ENCODE measurements around the gene HOXB8. TPM values are rescaled to one million over a fixed set of nuclear protein-coding genes. Genes with fewer than 3 reads are reported as not detected.

HOXB8 gene
- total RNA-seq, 1 experiment from 2014 or later, result 0.70 TPM

GRCh38 chr17:48584223-48584741, 30.8 kb downstream of the HOXB8 start:
- intact Hi-C loops (cut with micrococcal nuclease; ENCODE audit: unreplicated experiment), result no loop called here
- ChIA-PET CTCF (no interaction called here), POLR2A (ENCODE audit: unreplicated experiment) (interaction anchor here (0.5 kb wide), 1 partner anchor 75 kb away, joined by 9 read pairs; no protein-coding TSS in a partner anchor)
- no peaks in the 10 kb centered on the region for H4K20me1 ChIP-seq (ENCODE audit: insufficient read depth)
- H3K27me3 ChIP-seq (ENCODE audit: insufficient read depth, low read depth), result no peaks in the 10 kb centered on the region
- peak overlapping the region; percentile 98 for H3K4me2 ChIP-seq
- no peak overlapping the region for H3K27ac ChIP-seq
- H3K36me3 ChIP-seq (ENCODE audit: low read depth), result no peaks in the 10 kb centered on the region
- DNase-seq, result no peak
- 0 out of 2 replicates have a peak, but pooled peaks cover 5% of the 10 kb centered on the region for H3K79me2 ChIP-seq (ENCODE audit: low read depth)
- H3F3A ChIP-seq (ENCODE audit: insufficient read depth, low read depth), result peaks cover 9% of the 10 kb centered on the region; the same call in 1 of the 2 replicates
- H3K4me1 ChIP-seq (replicated peaks; ENCODE audit: insufficient read depth), result peaks cover 12% of the 10 kb centered on the region
- peak overlapping the region; percentile 67; the same call in 1 of the 2 replicates for H3K4me3 ChIP-seq
- H3K9me3 ChIP-seq (ENCODE audit: insufficient read depth, low read depth), result no peaks in the 10 kb centered on the region
- H2AFZ ChIP-seq, result no peak overlapping the region
- no peaks in the 10 kb centered on the region for H3K9me2 ChIP-seq (ENCODE audit: insufficient read depth)
- TF ChIP-seq EZH2 (IDR thresholded peaks at IDR 0.05; ENCODE audit: low read depth), result no peak
- TF ChIP-seq, protein P1, sequence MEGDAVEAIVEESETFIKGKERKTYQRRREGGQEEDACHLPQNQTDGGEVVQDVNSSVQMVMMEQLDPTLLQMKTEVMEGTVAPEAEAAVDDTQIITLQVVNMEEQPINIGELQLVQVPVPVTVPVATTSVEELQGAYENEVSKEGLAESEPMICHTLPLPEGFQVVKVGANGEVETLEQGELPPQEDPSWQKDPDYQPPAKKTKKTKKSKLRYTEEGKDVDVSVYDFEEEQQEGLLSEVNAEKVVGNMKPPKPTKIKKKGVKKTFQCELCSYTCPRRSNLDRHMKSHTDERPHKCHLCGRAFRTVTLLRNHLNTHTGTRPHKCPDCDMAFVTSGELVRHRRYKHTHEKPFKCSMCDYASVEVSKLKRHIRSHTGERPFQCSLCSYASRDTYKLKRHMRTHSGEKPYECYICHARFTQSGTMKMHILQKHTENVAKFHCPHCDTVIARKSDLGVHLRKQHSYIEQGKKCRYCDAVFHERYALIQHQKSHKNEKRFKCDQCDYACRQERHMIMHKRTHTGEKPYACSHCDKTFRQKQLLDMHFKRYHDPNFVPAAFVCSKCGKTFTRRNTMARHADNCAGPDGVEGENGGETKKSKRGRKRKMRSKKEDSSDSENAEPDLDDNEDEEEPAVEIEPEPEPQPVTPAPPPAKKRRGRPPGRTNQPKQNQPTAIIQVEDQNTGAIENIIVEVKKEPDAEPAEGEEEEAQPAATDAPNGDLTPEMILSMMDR (conservative IDR thresholded peaks at IDR 0.05), result no peak
- no TSS peak for BruUV-seq (replicated peaks)

DNA sequence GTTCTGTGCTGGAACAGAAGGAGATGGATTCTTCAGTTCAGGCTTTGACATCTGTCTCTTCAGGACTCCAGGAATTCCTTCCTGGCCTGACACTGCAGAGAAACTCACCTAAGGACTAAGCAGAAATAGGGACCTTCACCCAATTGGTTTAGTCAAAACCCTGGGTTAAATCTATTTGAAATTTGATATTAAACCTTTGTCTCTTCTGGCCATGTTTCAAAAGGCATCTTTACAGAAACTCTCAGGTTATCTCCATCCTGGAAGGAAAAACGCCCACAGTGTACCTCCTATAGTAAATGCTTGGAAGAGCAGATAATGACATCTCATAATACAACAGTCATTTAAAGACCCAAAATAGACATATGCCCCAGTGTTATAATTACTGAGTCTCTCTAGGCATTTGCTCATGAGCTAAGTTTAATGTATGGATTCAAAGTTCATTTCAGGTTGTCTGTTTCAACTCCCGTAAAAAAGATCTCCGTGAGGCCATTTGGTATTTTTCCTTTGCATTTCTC, 31.3 kb downstream of the HOXB8 start:
- BruUV-seq (replicated peaks), result no TSS peak
- peaks cover 12% of the 10 kb centered on the region for H3K4me1 ChIP-seq (replicated peaks; ENCODE audit: insufficient read depth)
- TF ChIP-seq, protein P1 (conservative IDR thresholded peaks at IDR 0.05), result no peak
- TF ChIP-seq EZH2 (IDR thresholded peaks at IDR 0.05; ENCODE audit: low read depth), result no peak
- H3F3A ChIP-seq (ENCODE audit: insufficient read depth, low read depth), result peaks cover 9% of the 10 kb centered on the region; the same call in 1 of the 2 replicates
- DNase-seq, result no peak
- no peak overlapping the region for H3K27ac ChIP-seq
- H3K27me3 ChIP-seq (ENCODE audit: insufficient read depth, low read depth), result no peaks in the 10 kb centered on the region
- no peaks in the 10 kb centered on the region for H4K20me1 ChIP-seq (ENCODE audit: insufficient read depth)
- H3K9me2 ChIP-seq (ENCODE audit: insufficient read depth), result no peaks in the 10 kb centered on the region
- CTCF ChIA-PET, result no interaction called here
- no peaks in the 10 kb centered on the region for H3K36me3 ChIP-seq (ENCODE audit: low read depth)
- H2AFZ ChIP-seq, result no peak overlapping the region
- POLR2A ChIA-PET (ENCODE audit: unreplicated experiment), result interaction anchor here (0.5 kb wide), 1 partner anchor 75 kb away, joined by 9 read pairs; no protein-coding TSS in a partner anchor
- H3K79me2 ChIP-seq (ENCODE audit: low read depth), result 0 out of 2 replicates have a peak, but pooled peaks cover 5% of the 10 kb centered on the region
- intact Hi-C loops (cut with micrococcal nuclease; ENCODE audit: unreplicated experiment), result no loop called here
- no peak overlapping the region for H3K4me3 ChIP-seq
- no peaks in the 10 kb centered on the region for H3K9me3 ChIP-seq (ENCODE audit: insufficient read depth, low read depth)
- no peak overlapping the region for H3K4me2 ChIP-seq

DNA sequence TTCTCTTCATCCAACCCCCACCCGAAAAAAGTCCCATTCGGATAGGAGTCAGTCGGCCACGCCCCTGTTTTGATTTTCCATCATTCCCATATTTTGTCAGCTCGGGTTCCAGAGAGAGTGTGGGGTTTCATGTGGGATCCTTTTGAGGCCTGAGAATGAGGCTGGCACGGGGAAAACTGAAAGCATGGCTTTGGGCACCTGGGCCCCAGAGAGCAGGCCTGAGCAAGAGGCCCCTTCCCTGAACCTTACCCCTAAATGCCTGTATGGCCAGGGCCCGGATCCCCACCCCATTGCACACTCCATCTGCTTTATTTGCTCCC, 32.4 kb downstream of the HOXB8 start:
- TF ChIP-seq, protein P1 (conservative IDR thresholded peaks at IDR 0.05), result no peak
- no peak for TF ChIP-seq EZH2 (IDR thresholded peaks at IDR 0.05; ENCODE audit: low read depth)
- CTCF ChIA-PET, result no interaction called here
- Histone ChIP-seq H3K36me3 (ENCODE audit: low read depth) (no peaks in the 10 kb centered on the region), H3K4me2 (no peak overlapping the region), H3K27me3 (ENCODE audit: insufficient read depth, low read depth) (no peaks in the 10 kb centered on the region), H3K4me3 (no peak overlapping the region), H3K79me2 (ENCODE audit: low read depth) (0 out of 2 replicates have a peak, but pooled peaks cover 5% of the 10 kb centered on the region), H3K27ac (no peak overlapping the region), H3F3A (ENCODE audit: insufficient read depth, low read depth) (peaks cover 4% of the 10 kb centered on the region; the same call in 1 of the 2 replicates), H3K9me2 (ENCODE audit: insufficient read depth) (no peaks in the 10 kb centered on the region), H2AFZ (no peak overlapping the region), H3K9me3 (ENCODE audit: insufficient read depth, low read depth) (no peaks in the 10 kb centered on the region), H3K4me1 (replicated peaks; ENCODE audit: insufficient read depth) (peaks cover 11% of the 10 kb centered on the region), H4K20me1 (ENCODE audit: insufficient read depth) (no peaks in the 10 kb centered on the region)
- no TSS peak for BruUV-seq (replicated peaks)
- POLR2A ChIA-PET (ENCODE audit: unreplicated experiment), result interaction anchor here (0.6 to 0.7 kb wide), 2 partner anchors 58 to 556 kb away, joined by 3 to 8 read pairs; no protein-coding TSS in a partner anchor
- no peak for DNase-seq
- intact Hi-C loops (cut with micrococcal nuclease; ENCODE audit: unreplicated experiment), result no loop called here
